Left kidney (tissue), 2 donors: ENCODE results near the gene FBXO34. TPM values are rescaled to one million over a fixed set of nuclear protein-coding genes. Genes with fewer than 3 reads are reported as not detected.
"Not testable (repeated sequence)": the region's sequence is repeated elsewhere in the genome, so short reads cannot be mapped to it uniquely, and the experiment has no call there.

Experiments used
- DNase-seq: peaks from one replicate; pipeline ENCODE4 v3.0.0-alpha.2; 2013
- polyA plus RNA-seq: library from polyadenylated mRNA; unstranded; fragments of 120-200 nt; gene quantifications from one replicate; pipeline ENCODE4 v1.2.1, GENCODE V29; 2013; ENCODE audit not compliant: insufficient read length

FBXO34 gene
- polyA plus RNA-seq, 1 donor: 39.7 TPM

DNA sequence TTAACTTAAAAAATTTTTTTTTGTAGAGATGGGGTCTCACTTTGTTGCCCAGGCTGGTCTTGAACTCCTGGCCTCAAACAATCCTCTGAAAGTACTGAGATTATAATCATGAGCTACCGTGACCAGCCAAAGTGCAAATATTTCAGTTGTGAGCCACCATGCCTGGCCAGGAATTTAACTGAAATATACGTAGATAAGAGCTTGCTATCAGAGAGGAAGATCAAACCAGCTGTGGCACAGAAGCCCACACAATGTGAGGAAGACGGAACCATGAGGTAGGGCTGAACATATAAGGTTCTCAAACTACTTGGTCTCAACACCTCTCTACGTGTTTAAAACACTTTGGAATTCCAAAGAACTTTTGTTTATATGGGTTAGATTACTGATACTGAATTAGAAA lies 111.3 kb downstream of the FBXO34 start:
- DNase-seq: no peak

DNA sequence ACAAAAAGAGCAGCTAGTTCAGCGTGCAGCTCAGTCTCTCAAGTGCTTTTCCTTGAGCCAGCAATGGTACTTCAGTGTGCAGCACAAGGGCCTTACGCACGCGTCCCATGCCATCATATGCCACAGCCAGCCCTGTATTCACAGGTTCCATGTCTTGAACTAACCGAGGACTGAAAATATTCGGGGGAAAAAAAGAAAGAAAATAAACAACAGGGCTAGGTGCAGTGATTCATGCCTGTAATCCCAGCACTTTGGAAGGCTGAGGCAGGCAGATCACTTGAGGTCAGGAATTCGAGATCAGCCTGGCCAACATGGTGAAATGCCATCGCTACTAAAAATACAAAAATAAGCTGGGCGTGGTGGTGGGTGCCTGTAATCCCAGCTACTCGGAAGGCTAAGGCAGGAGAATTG lies 111.8 kb downstream of the FBXO34 start:
- not testable (repeated sequence) for DNase-seq

DNA sequence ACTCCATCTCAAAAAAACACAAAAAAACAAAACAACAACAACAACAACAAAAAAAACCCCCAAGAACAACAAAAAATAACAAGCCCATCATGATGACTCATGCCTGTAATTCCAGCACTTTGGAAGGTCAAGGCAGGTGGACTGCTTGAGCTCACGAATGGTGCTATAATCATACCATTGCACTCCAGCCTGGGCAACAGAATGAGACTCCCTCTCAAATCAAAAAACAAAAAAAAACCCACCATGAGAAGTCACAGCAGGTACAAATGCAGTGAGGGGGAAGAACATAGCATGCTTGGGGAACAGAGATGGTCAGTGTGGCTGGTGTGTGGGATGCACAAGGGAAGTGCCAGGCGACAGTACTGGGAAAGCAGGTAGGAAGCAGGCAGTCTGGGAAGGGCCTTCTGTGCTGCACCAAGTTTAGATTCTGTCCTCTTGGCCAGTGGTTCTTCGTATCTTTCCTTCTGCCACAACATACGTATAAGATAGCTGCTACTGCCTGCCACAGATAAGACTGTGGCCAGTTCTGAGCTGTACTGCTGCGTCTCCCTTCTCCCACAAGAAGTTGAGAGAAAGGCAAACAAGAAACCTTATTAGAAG lies 112.4 kb downstream of the FBXO34 start:
- no peak for DNase-seq

DNA sequence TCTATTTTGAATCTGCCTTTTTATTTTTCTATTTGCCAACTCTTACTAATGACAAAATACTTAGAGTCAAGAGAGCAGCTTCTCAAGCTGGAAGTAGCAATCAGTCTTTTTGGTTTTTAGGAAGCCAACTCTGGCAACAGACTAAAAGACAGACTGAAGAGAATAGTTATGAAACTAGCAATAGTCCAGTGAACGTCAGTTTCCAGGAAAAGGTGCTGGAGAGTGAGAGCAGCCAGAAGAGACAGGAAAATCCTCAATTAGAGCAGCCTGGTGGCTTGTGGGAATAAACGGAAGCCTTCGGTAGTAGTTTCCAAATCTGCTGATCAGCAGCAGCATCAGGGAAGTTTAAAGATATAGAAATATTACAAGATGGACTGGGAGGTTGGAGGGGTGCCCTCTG lies 113.3 kb downstream of the FBXO34 start:
- DNase-seq: no peak

DNA sequence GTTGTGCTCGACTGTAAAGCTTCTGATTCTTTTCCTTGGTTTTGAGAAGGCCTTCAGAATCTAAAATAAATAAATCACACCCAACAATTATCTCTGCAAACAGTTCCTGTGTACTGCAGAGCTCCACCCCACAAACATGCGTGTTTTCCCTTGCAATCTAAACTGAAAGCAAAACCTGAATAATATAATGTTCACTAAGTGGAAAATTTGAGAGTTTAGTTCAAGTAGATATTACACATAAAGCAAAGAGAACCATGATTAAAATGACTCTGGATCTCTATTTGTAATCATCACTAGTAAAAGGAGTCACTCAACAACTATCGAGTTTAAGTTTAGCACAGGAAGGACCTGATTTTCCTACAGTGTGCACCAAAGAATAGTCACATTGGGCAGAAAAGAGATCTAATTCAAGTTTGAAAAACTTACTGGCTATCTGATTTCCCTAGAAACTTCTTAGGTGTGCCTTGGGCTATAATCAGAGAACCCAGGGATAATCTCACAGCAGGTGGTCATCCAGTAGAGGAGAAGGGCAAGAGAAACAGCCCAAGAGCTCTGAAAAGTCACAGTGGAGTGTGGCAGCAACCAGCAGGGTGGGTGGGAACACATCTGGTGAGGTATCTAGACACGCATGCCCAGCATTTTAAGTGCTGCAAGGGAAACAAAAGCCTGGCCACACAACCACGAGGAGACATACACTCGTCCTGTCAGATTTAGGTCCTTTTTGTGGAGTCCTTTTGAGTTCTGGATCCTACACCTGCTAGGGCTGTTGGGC lies 115.0 kb downstream of the FBXO34 start:
- DNase-seq: no peak

DNA sequence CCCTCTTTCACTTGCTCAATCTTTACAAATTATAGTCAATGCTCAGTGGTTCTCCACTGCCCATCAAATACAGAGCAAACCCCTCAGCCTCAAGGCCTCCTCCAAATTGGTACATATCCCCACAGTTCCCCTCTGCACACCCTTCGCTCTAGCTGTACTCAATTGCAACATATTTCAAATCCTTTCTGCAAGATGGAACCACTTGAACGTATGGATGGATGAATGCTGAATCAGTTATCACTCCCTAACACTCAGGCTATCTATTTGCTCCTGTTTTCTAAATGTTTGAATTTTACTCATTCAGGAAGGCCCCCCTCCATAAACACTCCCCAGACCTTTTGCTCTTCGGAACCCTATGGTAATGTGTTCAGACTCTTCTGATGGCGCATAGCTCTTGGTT lies 115.9 kb downstream of the FBXO34 start:
- DNase-seq: no peak

DNA sequence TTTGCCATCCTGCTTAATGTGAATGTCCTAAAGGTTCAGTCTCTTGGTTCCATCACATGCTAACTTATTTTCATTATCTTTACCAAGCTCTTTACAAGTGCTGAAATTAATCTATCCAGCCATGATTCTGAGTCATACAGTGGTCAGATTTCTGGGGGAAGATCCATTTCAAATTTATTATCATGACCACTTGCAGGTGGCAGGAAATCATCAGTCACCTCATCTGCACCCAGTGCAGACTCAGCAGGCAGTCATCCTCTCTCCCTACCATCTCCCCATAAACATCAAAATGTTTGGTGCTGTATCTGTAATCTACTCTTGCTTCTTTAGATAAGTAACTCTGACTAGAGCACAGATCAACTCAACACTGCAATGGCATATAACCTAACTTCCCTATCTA lies 116.9 kb downstream of the FBXO34 start:
- DNase-seq: no peak

DNA sequence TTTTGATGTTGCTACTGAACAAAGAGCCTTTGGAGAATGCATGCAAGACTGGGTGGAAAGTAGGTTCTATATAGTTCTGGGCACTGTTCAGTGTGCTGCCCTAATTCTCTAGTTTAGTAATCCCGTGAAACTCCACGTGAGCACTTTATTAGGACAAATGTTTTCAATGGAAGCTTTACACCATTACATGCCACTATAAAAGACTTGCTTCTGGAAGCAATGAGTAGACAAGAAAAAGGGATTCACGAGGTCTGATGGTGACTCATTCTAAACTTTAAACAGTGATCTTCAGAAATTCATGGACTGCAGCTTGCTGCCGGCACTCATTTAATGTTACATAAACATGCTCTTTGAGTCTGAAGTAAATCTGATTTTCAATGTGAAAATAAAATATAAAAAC lies 118.1 kb downstream of the FBXO34 start:
- DNase-seq: no peak

DNA sequence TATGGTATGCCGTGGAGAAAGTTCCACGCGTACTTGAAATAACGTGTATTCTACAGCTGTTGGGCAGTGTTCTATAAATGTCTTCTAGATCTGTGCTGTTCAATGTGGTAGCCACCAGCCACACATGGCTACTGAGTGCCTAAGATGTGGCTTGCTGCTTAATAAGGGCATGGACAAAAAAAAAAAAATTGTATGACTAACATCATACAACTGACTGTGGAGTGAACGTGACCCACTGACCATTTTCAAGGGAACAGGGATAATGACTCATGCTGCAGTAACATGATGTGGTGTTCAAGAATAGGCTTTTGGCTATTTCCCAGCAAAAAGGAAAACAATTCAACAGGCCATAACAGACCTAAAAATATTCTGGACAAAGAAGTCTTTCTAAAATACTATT lies 127.5 kb downstream of the FBXO34 start:
- DNase-seq: no peak

DNA sequence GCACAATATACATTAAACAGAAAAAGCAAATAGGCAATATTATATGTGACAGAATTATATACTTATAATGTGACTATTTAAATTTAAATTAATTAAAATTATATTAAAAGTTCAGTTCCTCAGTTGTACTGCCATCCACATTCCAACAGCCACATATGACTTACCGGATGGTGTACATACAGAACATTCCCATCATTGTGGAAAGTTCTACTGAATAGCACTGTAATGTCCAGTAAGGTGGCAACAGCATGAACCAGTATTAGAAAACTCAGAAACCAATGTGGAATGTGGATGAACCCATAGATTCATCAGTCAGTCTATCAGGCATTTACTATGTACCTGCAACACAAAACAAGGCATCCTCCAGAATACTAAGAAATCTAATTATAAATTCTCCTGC lies 128.0 kb downstream of the FBXO34 start:
- no peak for DNase-seq

DNA sequence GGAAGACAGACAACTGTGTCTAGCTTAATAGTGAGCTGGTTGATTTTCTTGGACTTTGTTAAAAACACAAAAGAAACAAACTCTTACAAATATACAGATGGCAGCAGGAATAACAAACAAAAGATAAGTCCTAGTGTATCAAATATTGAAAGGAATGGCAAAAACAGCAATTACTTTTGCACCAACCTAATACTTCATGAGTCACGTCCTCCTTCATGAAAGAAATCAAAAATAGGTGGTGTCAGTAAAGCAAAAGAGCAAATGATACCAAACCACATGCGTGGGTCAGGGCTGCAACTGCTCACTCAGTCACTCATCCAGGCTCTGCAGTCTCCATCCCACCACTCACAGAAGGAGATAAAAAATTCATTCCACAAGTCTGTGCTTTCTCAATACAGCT lies 128.6 kb downstream of the FBXO34 start:
- no peak for DNase-seq

DNA sequence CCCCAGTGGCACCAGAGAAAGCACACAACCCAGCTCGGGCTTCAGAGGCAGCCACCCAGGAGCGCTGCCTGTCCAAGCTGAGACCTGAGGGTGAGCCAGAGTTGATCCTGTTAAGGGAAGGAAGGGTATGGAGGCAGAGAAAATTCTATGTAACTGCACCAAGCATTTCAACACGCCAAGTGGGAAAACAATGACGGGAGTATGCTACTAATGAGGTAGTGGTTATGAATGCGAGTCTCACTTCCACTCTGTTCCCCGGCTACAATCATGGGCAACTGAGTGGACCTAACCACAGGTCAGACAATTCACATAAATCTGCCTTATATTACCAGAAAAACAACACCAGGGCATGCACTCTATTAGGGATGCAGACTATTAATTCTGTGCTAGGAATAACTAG lies 130.5 kb downstream of the FBXO34 start:
- no peak for DNase-seq

Other genes with a start within 250 kb of the FBXO34 start
- 24.9 TPM for gene WDHD1, start 244.3 kb upstream of the FBXO34 start, polyA plus RNA-seq
- gene SOCS4, start 244.2 kb upstream of the FBXO34 start, polyA plus RNA-seq: 23.3 TPM
- 106 TPM for gene MAPK1IP1L, start 219.8 kb upstream of the FBXO34 start, polyA plus RNA-seq
- gene LGALS3, start 142.2 kb upstream of the FBXO34 start, polyA plus RNA-seq: 14.3 TPM
- gene DLGAP5, start 79.8 kb upstream of the FBXO34 start, polyA plus RNA-seq: 49.9 TPM
- 31.1 TPM for gene ATG14, start 140.4 kb downstream of the FBXO34 start, polyA plus RNA-seq
- gene TBPL2, start 169.2 kb downstream of the FBXO34 start, polyA plus RNA-seq: 0.08 TPM